Fibroblast of villous mesenchyme (primary cell): ENCODE measurements around the gene RASSF3. TPM values are rescaled to one million over a fixed set of nuclear protein-coding genes. Genes with fewer than 3 reads are reported as not detected.
A peak's percentile ranks its signal among the peaks of the same experiment; 100 is the strongest.
"Not testable (repeated sequence)": the region's sequence is repeated elsewhere in the genome, so short reads cannot be mapped to it uniquely, and the experiment has no call there.

Experiments
- DNase-seq: peaks from one replicate; pipeline ENCODE4 v3.0.0-alpha.2; 2010; ENCODE audit warnings: low read depth
- H3K4me3 ChIP-seq: 2 replicates; pipeline ENCODE4 v1.5.1; 2011; ENCODE audit warnings: low read depth, mild to moderate bottlenecking, low read length
- total RNA-seq: library from RNA; depleted of rRNA; stranded (reverse); fragments of >200 nt; gene quantifications from 2 replicates; pipeline ENCODE4 v1.2.3, GENCODE V29; 2012
- TF ChIP-seq, protein P1 (sequence below): IDR thresholded peaks from 2 replicates; pipeline ENCODE4 v1.5.1; 2012; ENCODE audit warnings: low read depth, mild to moderate bottlenecking, low read length; ENCODE audit not compliant: insufficient read depth

RASSF3 gene
- total RNA-seq, 1 donor = 31.1 TPM

DNA sequence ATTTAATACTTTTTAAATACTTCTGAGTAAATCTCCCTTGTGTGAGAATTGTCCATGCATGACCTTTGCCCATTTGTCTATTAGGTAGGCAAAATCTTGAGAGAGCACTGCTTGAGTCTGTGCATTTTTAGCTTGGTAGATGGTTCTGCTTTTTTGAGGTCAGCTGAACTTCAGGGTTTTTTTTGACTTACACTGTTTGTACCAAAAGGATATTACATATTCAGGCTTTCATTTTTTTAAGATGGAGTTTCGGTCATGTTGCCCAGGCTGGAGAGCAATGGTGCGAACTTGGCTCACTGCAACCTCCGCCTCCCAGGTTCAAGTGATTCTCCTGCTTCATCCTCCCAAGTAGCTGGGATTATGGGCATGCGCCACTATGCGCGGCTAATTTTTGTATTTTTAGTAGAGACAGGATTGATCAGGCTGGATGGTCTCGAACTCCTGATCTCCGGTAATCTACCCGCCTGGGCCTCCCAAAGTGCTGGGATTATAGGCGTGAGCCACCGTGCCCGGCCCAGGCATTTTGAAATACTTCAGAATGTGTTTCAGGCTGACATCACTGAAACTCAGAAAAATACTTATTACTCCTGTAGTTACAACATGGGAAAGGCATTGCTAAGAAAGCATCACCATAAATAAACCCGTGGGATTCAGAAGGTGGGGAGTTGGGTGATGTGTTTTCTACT, 11.1 kb downstream of the RASSF3 start:
- H3K4me3 ChIP-seq = no peak overlapping the region
- peak; percentile 96 for DNase-seq
- TF ChIP-seq, protein P1, sequence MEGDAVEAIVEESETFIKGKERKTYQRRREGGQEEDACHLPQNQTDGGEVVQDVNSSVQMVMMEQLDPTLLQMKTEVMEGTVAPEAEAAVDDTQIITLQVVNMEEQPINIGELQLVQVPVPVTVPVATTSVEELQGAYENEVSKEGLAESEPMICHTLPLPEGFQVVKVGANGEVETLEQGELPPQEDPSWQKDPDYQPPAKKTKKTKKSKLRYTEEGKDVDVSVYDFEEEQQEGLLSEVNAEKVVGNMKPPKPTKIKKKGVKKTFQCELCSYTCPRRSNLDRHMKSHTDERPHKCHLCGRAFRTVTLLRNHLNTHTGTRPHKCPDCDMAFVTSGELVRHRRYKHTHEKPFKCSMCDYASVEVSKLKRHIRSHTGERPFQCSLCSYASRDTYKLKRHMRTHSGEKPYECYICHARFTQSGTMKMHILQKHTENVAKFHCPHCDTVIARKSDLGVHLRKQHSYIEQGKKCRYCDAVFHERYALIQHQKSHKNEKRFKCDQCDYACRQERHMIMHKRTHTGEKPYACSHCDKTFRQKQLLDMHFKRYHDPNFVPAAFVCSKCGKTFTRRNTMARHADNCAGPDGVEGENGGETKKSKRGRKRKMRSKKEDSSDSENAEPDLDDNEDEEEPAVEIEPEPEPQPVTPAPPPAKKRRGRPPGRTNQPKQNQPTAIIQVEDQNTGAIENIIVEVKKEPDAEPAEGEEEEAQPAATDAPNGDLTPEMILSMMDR = no peak

DNA sequence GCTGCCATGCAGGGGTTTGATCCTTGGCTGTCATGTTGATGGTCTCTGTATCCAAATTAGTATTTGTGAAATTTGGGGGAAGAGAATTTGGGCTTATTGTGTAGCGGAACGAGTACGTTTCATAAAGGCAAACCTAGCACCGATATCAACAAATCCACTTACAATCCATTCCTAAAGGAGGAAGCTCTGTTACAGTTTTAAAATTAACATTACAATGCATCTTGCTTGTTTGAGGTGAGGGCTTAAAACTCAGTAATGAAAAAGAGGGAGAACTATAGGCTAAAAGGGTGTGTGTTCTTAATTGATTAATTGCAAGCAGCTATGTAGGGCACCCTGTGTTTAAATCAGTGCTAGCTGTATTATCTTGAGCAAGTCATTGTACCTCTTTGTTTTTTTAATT, 13.7 kb downstream of the RASSF3 start:
- no peak for DNase-seq
- TF ChIP-seq, protein P1 = no peak
- H3K4me3 ChIP-seq = no peak overlapping the region

DNA sequence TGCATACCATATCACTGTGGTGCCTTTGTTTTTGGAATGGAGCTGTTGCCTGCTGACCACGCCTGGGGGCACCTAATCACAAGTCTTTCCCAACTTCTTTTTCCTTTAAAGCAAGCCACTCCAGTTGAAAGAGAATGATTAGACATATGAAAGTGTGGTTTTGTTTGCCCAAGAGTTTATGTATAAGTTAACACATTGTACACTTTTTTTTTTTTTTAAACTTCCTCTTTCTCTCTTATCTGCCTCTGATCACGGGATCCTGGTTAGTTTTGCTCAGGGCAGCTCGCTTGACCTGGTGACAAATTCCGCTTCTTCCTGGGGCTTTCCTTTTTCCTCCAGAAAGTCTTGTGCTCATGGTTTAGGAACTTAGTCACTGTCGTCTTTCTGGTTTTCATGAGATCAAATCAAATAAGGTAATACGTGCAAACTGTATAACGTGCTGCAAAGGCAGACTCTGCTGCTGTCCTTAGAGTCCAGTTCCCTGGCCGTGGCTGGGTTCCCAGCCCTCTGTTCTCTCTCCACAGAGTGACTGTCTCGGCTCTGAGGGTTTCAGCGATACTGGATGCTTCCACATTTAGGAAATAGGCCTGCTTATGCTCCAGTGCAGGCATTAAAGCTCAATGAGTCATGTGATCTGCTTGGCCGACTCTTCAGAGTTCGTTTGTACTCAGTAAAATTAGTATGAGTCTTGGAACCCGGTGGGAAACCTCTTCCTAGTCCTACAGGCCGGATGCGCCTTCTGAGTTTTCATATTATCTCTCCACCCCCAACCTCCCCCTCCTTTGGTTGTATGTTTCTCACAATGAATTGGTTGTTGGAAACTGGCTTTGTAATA, 15.2 kb downstream of the RASSF3 start:
- TF ChIP-seq, protein P1 = peak; percentile 7
- peak overlapping the region; percentile 46 for H3K4me3 ChIP-seq
- DNase-seq = peak; percentile 93

DNA sequence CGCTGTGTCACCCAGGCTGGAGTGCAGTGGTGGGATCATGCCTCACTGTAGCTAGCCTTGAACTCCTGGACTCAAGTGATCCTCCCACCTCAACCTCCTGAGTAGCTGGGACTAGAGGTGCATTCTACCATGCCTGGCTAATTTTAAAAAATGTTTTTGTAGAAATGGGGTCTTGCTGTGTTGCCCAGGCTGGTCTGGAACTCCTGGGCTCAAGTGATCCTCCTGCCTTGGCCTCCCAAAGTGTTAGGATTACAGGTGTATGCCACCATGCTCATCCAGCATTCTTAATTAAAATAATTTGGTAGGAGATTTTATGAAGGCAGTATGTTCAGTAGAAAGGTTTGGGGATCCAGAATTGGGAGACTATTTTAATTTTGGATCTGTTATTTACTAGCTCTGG, 16.3 kb downstream of the RASSF3 start:
- not testable (repeated sequence) for H3K4me3 ChIP-seq, DNase-seq

DNA sequence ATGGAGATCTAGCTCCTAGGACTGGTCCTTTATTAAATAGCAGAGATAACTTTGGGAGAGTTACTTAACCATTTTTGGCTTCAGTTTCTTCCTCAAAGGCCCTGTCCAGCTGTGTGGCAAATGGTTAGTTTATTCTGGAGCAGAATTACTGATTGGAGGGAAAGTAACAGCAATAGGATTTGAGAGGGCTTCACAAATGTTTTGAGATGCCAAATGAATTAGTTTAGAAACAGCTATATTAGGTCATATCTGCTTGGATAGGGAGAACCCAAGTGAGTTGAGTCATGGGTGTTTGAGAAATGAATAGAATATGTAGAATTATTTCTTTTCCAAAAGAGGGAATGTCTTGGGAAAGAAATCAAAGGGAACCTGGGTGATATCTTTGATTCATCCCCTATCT, 17.5 kb downstream of the RASSF3 start:
- no peak overlapping the region for H3K4me3 ChIP-seq
- TF ChIP-seq, protein P1 = no peak
- DNase-seq = peak; percentile 77

DNA sequence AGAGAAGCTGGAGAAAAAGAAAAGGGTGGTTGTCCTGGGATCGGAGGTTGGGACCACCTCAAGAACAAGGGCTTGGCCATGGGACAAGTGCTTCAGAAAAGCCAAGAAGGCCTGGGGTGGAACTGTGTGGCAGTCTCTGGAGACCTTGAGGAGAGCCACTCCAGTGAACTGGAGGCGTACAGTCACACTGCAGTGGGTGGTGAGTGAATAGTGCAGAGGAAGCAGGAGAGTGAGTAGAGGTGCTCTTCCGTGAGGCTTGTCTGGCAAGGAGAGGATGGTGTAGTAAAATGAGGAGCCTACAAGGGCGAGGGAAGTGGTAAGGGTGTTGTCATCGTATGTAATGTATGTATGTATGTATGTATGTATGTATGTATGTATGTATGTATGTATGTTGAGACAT, 20.9 kb downstream of the RASSF3 start:
- TF ChIP-seq, protein P1 = no peak
- DNase-seq = no peak
- no peak overlapping the region for H3K4me3 ChIP-seq

DNA sequence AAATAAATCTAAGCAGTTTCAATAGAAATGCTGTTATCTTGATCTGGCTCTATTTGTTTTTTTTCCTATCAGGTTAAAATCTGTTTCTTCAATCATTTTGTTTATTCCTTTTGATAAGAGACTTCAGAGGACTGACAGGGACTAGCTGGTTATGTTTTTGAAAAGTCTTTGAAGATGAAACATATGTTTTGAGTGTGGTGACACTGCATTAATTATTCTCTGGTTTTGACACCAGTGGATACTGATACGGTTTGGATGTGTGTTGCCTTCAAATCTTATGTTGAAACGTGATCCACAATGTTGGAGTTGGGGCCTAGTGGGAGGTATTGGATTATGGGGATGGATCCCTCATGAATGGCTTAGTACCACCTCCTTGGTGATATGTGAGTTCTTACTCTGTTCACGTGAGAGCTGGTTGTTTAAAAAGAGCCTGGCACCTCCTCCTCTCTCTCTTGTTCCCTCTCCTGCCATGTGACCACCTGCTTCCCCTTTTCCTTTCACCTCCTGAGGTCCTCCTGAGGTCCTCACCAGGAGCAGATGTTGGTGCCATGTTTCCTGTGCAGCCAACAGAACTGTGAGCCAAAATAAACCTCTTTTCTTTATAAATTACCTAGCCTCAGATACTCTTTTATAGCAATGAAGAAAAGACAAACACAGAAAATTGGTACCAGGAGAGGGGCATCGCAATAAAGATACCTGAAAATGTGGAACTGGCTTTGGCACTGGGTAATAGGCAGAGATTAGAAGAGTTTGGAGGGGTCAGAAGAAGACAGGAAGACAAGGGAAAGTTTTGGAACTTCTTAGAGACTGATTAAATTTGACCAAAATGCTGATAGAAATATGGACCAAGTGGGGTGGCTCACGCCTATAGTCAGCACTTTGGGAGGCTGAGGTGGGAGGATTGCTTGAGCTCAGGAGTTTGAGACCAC, 23.0 kb downstream of the RASSF3 start:
- DNase-seq = no peak
- H3K4me3 ChIP-seq = no peak overlapping the region
- TF ChIP-seq, protein P1 = no peak
